RWPE1 (cell line): ENCODE results near the gene SBK3.

Experiments used
- CTCF ChIA-PET: fragments of 350-600 bp; sonication (Branson Sonifier 250); formaldehyde crosslinking; extraction: SDS; loops from one replicate; lab custom pipeline; 2021; lab: Yijun Ruan, JAX
- POLR2A ChIA-PET: fragments of 400-600 bp; formaldehyde crosslinking; extraction: SDS; loops from one replicate; lab custom pipeline; 2020; ENCODE audit warnings: antibody characterized with exemption; ENCODE audit not compliant: low non-redundant PET; lab: Yijun Ruan, JAX
- DNase-seq: peaks from one replicate; pipeline ENCODE4 v3.0.0; 2012; ENCODE audit warnings: low spot score
- H3K27ac ChIP-seq: fragments of 450-650 bp; 2 replicates; pipeline ENCODE4 v1.5.1; 2017
- TF ChIP-seq, protein P1 (sequence below): fragments of 450-650 bp; conservative IDR thresholded peaks from 2 replicates; pipeline ENCODE4 v1.5.1; 2017; ENCODE audit warnings: low read depth, mild to moderate bottlenecking

The SBK3 gene

DNA sequence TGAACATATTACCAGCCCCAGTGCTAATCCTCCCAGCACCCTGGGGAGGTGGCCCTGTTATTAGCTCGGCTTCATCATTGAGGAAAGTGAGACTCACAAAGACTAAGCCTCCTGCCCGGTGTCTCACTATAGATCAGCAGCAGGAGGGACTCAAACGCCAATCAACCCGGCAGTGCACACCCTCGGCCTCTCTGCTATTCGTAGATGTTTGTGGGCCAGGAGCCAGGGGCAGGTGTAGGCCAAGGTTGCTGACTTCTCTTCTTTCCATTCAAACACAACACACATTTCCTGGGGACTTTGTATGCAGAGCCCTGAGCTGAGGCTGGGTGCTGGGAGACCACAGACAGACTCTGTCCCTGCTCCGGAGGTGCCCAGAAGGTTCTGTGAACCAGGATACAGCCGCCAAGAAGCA is 9.4 kb upstream of the SBK3 start:
- no peak for DNase-seq
- CTCF ChIA-PET, result no interaction called here
- POLR2A ChIA-PET, result no interaction called here
- H3K27ac ChIP-seq, result no peak overlapping the region
- TF ChIP-seq, protein P1, sequence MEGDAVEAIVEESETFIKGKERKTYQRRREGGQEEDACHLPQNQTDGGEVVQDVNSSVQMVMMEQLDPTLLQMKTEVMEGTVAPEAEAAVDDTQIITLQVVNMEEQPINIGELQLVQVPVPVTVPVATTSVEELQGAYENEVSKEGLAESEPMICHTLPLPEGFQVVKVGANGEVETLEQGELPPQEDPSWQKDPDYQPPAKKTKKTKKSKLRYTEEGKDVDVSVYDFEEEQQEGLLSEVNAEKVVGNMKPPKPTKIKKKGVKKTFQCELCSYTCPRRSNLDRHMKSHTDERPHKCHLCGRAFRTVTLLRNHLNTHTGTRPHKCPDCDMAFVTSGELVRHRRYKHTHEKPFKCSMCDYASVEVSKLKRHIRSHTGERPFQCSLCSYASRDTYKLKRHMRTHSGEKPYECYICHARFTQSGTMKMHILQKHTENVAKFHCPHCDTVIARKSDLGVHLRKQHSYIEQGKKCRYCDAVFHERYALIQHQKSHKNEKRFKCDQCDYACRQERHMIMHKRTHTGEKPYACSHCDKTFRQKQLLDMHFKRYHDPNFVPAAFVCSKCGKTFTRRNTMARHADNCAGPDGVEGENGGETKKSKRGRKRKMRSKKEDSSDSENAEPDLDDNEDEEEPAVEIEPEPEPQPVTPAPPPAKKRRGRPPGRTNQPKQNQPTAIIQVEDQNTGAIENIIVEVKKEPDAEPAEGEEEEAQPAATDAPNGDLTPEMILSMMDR, result no peak

DNA sequence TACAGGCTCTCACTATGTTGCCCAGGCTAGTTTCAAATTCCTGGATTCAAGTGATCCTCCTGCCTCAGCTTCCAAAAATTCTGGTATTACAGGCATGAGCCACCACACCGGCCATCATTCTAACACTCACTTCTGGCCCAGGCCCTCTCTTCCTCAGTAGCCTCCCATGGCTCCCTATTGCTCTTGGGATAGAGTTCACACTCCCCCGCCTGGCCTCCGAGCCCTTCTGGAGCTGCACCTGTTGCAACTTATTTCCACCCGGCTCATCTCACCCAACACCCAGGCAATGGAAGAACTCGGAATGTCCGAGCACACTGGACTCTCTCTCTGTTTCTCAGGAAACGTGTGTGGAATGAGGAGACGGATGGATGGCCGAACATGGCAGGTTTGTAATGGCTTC is 9.0 kb upstream of the SBK3 start:
- DNase-seq, result no peak
- POLR2A ChIA-PET, result no interaction called here
- CTCF ChIA-PET, result no interaction called here
- no peak overlapping the region for H3K27ac ChIP-seq
- TF ChIP-seq, protein P1, result no peak

DNA sequence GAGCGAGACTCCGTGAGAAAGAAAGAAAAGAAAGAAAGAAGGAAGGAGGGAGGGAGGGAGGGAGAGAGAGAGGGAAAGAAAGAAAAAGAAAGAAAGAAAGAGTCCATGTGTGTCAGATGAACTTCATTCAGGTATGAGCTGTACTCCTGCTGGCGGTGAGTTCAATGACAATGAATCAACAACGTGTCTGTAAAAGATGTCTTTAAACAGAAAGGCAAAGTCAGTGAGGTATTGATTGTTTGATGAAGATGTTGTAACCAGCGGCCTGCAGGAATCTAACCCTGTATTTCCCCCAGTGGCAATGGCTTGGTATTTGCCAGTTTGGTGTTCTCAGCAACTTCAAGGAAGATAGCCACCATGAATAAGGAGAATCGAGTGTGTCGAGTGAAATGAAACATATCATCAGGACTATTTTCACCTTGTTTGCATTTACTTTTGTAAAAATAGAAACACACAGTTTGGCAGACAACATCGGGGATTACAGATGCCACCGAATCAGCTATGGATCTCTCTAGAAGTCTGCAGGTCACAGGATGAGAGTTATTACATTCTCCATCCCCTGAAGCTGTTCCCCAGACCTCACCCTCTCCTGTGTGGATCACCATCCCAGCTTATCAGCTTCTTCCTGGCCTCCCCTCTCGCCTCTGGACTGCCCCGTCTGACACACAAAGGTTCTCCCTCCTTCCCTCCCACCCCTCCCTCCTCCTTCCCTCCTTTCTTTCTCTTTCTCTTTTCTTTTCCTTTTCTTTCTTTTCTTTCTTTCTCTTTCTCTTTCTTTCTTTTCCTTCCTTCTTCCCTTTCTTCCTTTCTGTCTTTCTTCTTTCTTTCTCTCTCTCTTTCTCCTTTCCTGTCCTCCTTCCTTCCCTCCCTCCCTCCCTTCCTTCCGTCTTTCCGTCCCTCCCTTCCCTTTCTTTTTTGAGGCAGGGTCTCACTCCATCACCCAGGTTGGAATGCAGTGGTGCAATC is 8.2 kb upstream of the SBK3 start:
- no peak for DNase-seq
- ChIA-PET CTCF (no interaction called here), POLR2A (no interaction called here)
- TF ChIP-seq, protein P1, result no peak
- no peak overlapping the region for H3K27ac ChIP-seq

DNA sequence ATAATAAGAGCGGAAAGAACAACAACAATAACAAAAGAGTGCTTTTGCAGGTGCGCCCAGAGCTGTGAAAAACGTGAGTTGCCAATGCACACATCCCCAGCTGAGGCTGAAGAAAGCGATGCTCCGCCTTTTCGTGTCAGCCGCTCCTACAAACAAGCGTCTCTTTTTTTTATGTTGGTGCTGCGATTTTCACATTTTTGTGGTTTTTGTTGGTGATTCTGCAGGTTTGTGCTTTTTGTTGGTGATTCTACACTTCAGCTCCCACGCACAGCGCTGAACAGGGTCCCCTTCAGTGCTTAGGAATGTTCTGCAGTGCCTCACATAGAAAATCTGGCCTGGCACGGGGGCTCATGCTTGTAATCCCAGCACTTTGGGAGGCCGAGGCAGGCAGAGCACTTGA is 7.3 kb upstream of the SBK3 start:
- CTCF ChIA-PET, result interaction anchor here (0.5 to 1.1 kb wide), 3 partner anchors 24 to 84 kb away, joined by 3 to 4 read pairs (median 3); no protein-coding TSS in a partner anchor
- no peak for DNase-seq
- POLR2A ChIA-PET, result no interaction called here
- TF ChIP-seq, protein P1, result no peak
- H3K27ac ChIP-seq, result no peak overlapping the region

DNA sequence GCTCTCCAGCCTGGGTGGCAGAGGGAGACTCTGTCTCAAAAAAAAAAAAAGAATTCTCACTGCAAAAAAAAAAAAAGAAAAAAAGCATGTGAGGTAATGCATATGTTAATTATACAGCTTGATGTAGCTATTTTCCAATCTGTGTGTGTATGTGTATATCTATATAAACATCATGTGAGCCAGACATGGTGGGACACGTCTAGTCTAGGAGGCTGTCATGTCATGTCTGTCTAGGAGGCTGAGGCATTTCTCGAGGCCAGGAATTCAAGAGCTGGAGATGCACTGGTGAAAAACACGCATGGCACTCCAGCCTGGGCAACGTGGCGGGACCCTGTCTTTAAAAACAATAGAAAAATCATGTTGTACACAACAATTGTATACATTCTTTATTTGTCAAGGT is 6.9 kb upstream of the SBK3 start:
- TF ChIP-seq, protein P1, result no peak
- ChIA-PET CTCF (interaction anchor here (0.5 to 1.1 kb wide), 3 partner anchors 25 to 84 kb away, joined by 3 to 4 read pairs (median 3); no protein-coding TSS in a partner anchor), POLR2A (no interaction called here)

DNA sequence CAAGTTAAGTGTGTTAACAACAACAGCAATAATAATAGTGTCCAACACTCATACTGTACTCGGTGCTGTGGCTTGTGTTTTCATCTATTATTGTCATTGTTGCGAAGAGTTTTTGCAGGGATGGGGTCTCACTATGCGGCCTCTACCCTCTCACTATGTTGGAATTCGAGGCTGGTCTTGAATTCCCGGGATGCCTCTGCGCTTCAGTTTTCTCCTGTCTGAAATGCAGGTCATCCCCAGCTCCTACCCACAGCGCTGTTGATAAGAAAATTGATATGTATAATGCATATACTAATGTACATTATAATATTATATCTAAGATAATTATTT is 4.9 kb upstream of the SBK3 start:
- no peak overlapping the region for H3K27ac ChIP-seq
- TF ChIP-seq, protein P1, result no peak
- ChIA-PET POLR2A (no interaction called here), CTCF (interaction anchor here (0.6 kb wide), 3 partner anchors 20 to 1157 kb away, joined by 3 to 4 read pairs (median 3); no protein-coding TSS in a partner anchor)
- no peak for DNase-seq

More for the DNA sequence above, 6.9 kb upstream of the SBK3 start:
- DNase-seq, result no peak
- H3K27ac ChIP-seq, result no peak overlapping the region
